ENCODE measurements around the gene SGF29.
"Not testable (repeated sequence)": the region's sequence is repeated elsewhere in the genome, so short reads cannot be mapped to it uniquely, and the experiment has no call there.

DNA sequence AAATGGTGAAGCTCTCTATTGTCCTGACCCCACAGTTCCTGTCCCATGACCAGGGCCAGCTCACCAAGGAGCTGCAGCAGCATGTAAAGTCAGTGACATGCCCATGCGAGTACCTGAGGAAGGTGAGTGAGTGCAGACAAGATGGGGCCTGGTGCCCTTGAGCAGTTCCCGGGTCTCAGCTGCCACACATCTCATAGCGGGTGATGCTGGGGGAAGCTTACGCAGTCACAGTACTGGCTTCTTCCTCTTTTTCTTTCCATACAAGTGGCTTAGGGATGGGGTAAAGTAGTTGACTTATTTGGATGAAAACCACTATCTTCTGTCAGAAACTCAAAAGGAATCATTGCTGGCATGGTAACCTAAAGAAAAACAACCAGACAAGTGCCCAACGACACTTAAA lies 84.6 kb downstream of the SGF29 start:
- TF ChIP-seq POLR2AphosphoS5, EP300, POLR2A (IDR thresholded peaks at IDR 0.05): not testable (repeated sequence)
- TF ChIP-seq, protein P1, sequence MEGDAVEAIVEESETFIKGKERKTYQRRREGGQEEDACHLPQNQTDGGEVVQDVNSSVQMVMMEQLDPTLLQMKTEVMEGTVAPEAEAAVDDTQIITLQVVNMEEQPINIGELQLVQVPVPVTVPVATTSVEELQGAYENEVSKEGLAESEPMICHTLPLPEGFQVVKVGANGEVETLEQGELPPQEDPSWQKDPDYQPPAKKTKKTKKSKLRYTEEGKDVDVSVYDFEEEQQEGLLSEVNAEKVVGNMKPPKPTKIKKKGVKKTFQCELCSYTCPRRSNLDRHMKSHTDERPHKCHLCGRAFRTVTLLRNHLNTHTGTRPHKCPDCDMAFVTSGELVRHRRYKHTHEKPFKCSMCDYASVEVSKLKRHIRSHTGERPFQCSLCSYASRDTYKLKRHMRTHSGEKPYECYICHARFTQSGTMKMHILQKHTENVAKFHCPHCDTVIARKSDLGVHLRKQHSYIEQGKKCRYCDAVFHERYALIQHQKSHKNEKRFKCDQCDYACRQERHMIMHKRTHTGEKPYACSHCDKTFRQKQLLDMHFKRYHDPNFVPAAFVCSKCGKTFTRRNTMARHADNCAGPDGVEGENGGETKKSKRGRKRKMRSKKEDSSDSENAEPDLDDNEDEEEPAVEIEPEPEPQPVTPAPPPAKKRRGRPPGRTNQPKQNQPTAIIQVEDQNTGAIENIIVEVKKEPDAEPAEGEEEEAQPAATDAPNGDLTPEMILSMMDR (IDR thresholded peaks at IDR 0.05) = not testable (repeated sequence)
